Placental pericyte (primary cell): ENCODE measurements around the gene GNPNAT1. TPM values are rescaled to one million over a fixed set of nuclear protein-coding genes. Genes with fewer than 3 reads are reported as not detected.

Experiments used
- small RNA-seq: library from RNA; depleted of rRNA; stranded (forward); fragments of <200 nt; gene quantifications from one replicate; pipeline ENCODE3, GENCODE V24; 2012; ENCODE audit warnings: low replicate concordance
- total RNA-seq: library from RNA; depleted of rRNA; stranded (reverse); fragments of >200 nt; gene quantifications from 2 replicates; pipeline ENCODE4 v1.2.3, GENCODE V29; 2012

The GNPNAT1 gene
- total RNA-seq, result 19.0 and 46.8 TPM in 2 replicates

DNA sequence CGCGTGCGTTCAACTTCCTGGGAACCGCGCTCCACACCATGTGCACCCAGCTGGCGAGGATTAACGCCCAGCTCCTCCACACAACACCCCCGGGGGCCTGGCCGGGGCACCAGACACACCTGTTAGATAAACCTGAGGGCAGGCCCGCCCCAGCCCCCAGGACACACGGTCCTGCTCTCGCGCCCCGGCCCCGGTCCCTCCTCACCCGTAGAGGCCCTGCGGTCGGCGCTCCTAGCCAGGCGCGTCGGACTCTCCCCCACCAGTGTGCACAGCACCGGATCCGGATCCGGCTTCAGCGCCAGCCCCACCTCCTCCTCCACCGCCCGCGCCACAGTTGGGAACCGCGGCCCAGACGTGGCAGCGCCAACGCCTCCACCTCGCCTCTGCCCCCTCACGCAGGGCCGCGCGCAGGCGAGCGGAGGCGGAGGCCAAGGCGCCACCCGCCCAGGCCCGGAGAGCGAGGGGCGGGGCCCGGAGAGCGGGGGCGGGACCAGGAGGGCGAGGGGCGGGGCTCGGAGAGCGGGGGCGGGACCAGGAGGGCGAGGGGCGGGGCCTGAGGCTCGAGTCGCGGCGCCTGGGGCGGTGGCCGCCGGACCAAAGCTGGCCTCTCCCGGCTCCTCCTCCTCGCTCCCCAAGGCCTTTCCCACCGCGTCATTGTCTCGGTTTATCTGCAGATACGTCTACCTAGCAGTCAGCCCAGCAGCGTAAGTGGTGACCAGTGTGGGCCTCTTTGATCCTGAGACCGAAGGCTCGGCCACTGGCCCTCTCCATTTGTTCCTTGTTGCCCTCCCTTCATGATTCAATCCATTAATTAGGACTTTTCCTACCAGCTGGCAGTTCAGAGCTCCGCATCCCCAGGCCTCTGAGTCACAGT, at the start of gene GNPNAT1:
TSS of gene GNPNAT1 (minus strand) at position 385 of the 874 bp plus-strand sequence. CDS start 6,957 bp downstream, outside the sequence.

DNA sequence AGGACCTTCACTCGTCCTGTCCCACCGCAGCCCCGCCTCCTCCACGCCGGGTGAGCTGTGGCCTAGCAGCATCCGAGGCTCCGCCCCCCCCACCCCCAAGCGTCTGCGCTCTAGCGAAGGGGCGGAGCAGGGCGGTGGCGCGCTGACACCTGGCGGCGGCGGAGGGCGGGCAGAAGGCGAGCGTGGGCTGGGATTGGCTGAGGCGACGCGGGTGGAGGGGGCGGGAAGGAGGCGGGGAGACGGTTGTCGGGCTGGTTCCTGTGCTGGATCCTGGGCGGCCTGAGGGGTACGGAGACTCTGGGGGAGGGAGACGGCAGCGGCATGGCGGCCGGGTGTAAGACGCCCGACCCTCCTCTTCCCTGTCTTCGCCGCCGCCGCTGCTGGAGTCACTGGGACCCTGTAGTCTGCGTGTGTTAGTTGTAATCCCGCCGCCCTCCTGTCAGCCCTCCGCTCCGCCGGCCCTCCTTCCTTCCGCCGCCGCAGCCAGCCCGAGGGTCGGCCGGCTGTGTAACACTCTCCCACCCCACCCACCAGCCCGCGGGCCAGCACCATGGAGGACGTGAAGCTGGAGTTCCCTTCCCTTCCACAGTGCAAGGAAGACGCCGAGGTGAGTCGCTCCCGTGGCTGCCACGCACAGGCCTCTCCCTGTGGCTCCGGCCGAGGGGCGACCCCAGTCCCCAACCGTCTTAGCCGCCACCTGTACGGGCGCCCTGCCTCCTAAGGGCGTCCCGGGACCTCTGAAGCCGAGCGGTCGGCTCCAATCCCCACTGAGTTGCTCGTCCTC, 61.3 kb downstream of the GNPNAT1 start, which contains the start of gene STYX:
TSS of gene STYX (plus strand) at position 242 of the 784 bp plus-strand sequence. CDS start at position 551, 309 bp downstream.

Small RNAs within 50 kb of the gene (small RNA-seq; reads per million reads assigned to genes)
- gene AL139317.2, result not detected

Other genes starting within 250 kb of the GNPNAT1 start
- 2.1 and 4.2 TPM in 2 replicates for gene TXNDC16, start 239.1 kb downstream of the GNPNAT1 start, total RNA-seq
- gene GPR137C, start 238.8 kb downstream of the GNPNAT1 start, total RNA-seq, result 0.43 and 0.44 TPM in 2 replicates
- gene ERO1A, start 96.0 kb downstream of the GNPNAT1 start, total RNA-seq, result 103 and 120 TPM in 2 replicates
- gene PSMC6, start 84.4 kb downstream of the GNPNAT1 start, total RNA-seq, result 77.7 and 107 TPM in 2 replicates
- gene STYX, start 61.4 kb downstream of the GNPNAT1 start, total RNA-seq, result 17.9 and 38.4 TPM in 2 replicates
- gene FERMT2, start 159.4 kb upstream of the GNPNAT1 start, total RNA-seq, result 157 and 162 TPM in 2 replicates